AG04450 (cell line): Measurements from ENCODE around the gene TREM2. TPM values are rescaled to one million over a fixed set of nuclear protein-coding genes. Genes with fewer than 3 reads are reported as not detected.

ENCODE experiments used
- CTCF ChIA-PET: fragments of 300-600, 350-600 bp; formaldehyde crosslinking; extraction: SDS; loops from one replicate; lab custom pipeline; 2022; ENCODE audit warnings: antibody characterized with exemption, inconsistent platforms; lab: Charles Lee
- POLR2A ChIA-PET: fragments of 350-600 bp; formaldehyde crosslinking; extraction: SDS; loops from one replicate; lab custom pipeline; 2021; ENCODE audit warnings: antibody characterized with exemption, inconsistent platforms; lab: Yijun Ruan, JAX
- DNase-seq: peaks from one replicate; pipeline ENCODE4 v3.0.0-alpha.2; 2011; ENCODE audit warnings: low read depth, low spot score
- H3K27ac ChIP-seq: one replicate; pipeline ENCODE4 v1.5.1; 2012; ENCODE audit warnings: low read depth, low read length, control low read depth
- H3K27me3 ChIP-seq: one replicate; pipeline ENCODE4 v1.6.0; 2012; ENCODE audit warnings: low read length; ENCODE audit not compliant: control insufficient read depth, insufficient read depth
- H3K4me3 ChIP-seq: 2 replicates; pipeline ENCODE4 v1.5.1; 2011; ENCODE audit warnings: mild to moderate bottlenecking, low read depth, low read length, control low read depth
- H3K9me3 ChIP-seq: 2 replicates; pipeline ENCODE4 v1.5.1; 2012; ENCODE audit warnings: low read length; ENCODE audit not compliant: control insufficient read depth, insufficient read depth
- CTCF ChIP-seq: IDR thresholded peaks from 2 replicates; pipeline ENCODE4 v1.5.1; 2011; ENCODE audit warnings: low read depth, low read length, control low read depth, inconsistent platforms
- polyA plus RNA-seq: library from polyadenylated mRNA; depleted of rRNA; stranded (reverse); fragments of >200 nt; gene quantifications from 2 replicates; pipeline ENCODE4 v1.2.3, GENCODE V29; 2011

TREM2 gene
- polyA plus RNA-seq, 1 experiment = 0.07 TPM

GRCh38 chr6:41157323-41157722 lies 5.6 kb downstream of the TREM2 start:
- Histone ChIP-seq H3K27me3 (peaks cover 6% of the 10 kb centered on the region), H3K9me3 (no peaks in the 10 kb centered on the region; the same call in 1 of the 2 replicates), H3K27ac (no peak overlapping the region), H3K4me3 (no peak overlapping the region)
- POLR2A ChIA-PET = no interaction called here
- no peak for DNase-seq
- CTCF ChIA-PET = interaction anchor here (1.1 kb wide), 1 partner anchor 25 kb away, joined by 4 read pairs; no protein-coding TSS in a partner anchor
- no peak for TF ChIP-seq CTCF

GRCh38 chr6:41156771-41157170 lies 6.1 kb downstream of the TREM2 start:
- Histone ChIP-seq H3K4me3 (no peak overlapping the region), H3K27me3 (peaks cover 6% of the 10 kb centered on the region), H3K27ac (no peak overlapping the region), H3K9me3 (no peaks in the 10 kb centered on the region; the same call in 1 of the 2 replicates)
- POLR2A ChIA-PET = no interaction called here
- no peak for TF ChIP-seq CTCF
- no peak for DNase-seq
- CTCF ChIA-PET = no interaction called here

GRCh38 chr6:41156001-41156400 lies 6.9 kb downstream of the TREM2 start:
- Histone ChIP-seq H3K27me3 (peaks cover 6% of the 10 kb centered on the region), H3K9me3 (no peaks in the 10 kb centered on the region; the same call in 1 of the 2 replicates), H3K27ac (no peak overlapping the region), H3K4me3 (no peak overlapping the region)
- no peak for DNase-seq
- ChIA-PET CTCF (no interaction called here), POLR2A (no interaction called here)
- no peak for TF ChIP-seq CTCF

GRCh38 chr6:41155132-41155805 lies 7.6 kb downstream of the TREM2 start:
- POLR2A ChIA-PET = no interaction called here
- no peak for DNase-seq
- Histone ChIP-seq H3K27ac (no peak overlapping the region), H3K9me3 (no peaks in the 10 kb centered on the region; the same call in 1 of the 2 replicates), H3K27me3 (peaks cover 6% of the 10 kb centered on the region), H3K4me3 (no peak overlapping the region)
- no peak for TF ChIP-seq CTCF
- CTCF ChIA-PET = no interaction called here

- Histone ChIP-seq H3K9me3 (no peaks in the 10 kb centered on the region; the same call in 1 of the 2 replicates), H3K4me3 (no peak within 1 kb of the TSS), H3K27ac (no peak within 1 kb of the TSS), H3K27me3 (peaks cover 6% of the 10 kb centered on the region)
- ChIA-PET POLR2A (no interaction called here), CTCF (no interaction called here)
- no peak for TF ChIP-seq CTCF
- no peak for DNase-seq
These were observed 8.8 kb downstream of the TREM2 start, which contains the start of gene TREML1 for GRCh38 chr6:41153992-41154625. Gene TREML1 (minus strand): TSS chr6:41154347. CDS start chr6:41154288, 59 bp downstream.
